Measurements from ENCODE around the gene SLIT3.

- TF ChIP-seq BHLHE40 (IDR thresholded peaks at IDR 0.05; ENCODE audit: borderline replicate concordance) (no peak), FOXK2 (IDR thresholded peaks at IDR 0.05) (no peak), ZNF384 (IDR thresholded peaks at IDR 0.05) (no peak), PKNOX1 (IDR thresholded peaks at IDR 0.05) (no peak), CTBP1 (IDR thresholded peaks at IDR 0.05; ENCODE audit: borderline replicate concordance) (no peak), FOXA1 (IDR thresholded peaks at IDR 0.05) (no peak), SUZ12 (IDR thresholded peaks at IDR 0.05) (no peak), TARDBP (IDR thresholded peaks at IDR 0.05) (no peak), FOXM1 (IDR thresholded peaks at IDR 0.05; ENCODE audit: borderline replicate concordance) (no peak), LEF1 (IDR thresholded peaks at IDR 0.05; ENCODE audit: borderline replicate concordance) (no peak)
Observed at GRCh38 chr5:168691891-168692290, 609.0 kb downstream of the SLIT3 start.
